Muscle of back (tissue), 13 donors: Measurements from ENCODE around the gene COPS6. TPM values are rescaled to one million over a fixed set of nuclear protein-coding genes. Genes with fewer than 3 reads are reported as not detected.

Source experiments
- DNase-seq, 3 donors: peaks; one replicate each; pipeline versions ENCODE4 v3.0.0 to v3.0.0-alpha.2; 2013
- long read RNA-seq, 9 donors: transcript quantifications; one replicate each; lab custom pipeline, GENCODE V29; 2026
- polyA plus RNA-seq, 10 donors: library from polyadenylated mRNA; unstranded; fragments of 120-200 nt; gene quantifications; one replicate each; pipeline ENCODE4 v1.2.1, GENCODE V29; 2013; ENCODE audit not compliant: insufficient read length in 10 of 10

COPS6 gene
- polyA plus RNA-seq: 100 to 1,000 TPM in 2 of 10 donors, 10 to 100 TPM in 8; 83.6 to 105 (median 86.3) TPM
- long read RNA-seq, donor 1, transcript COPS6-201 (10 exons, 1,432 nt): major isoform, 39 of 55 reads
- long read RNA-seq, donor 1, partial matches to known transcripts: 13 of 55 reads
- long read RNA-seq, donor 1, other reads (novel, unspliced or antisense): 0 of 55 reads
- long read RNA-seq, donor 2, transcript COPS6-201 (10 exons, 1,432 nt): major isoform, 33 of 46 reads
- long read RNA-seq, donor 2, partial matches to known transcripts: 7 of 46 reads
- long read RNA-seq, donor 2, other reads (novel, unspliced or antisense): 0 of 46 reads
- long read RNA-seq, donor 3: 0 reads
- long read RNA-seq, donor 4, transcript COPS6-201 (10 exons, 1,432 nt): major isoform, 32 of 36 reads
- long read RNA-seq, donor 4, partial matches to known transcripts: 0 of 36 reads
- long read RNA-seq, donor 4, other reads (novel, unspliced or antisense): 0 of 36 reads
- long read RNA-seq, donor 5, transcript COPS6-201 (10 exons, 1,432 nt): major isoform, 57 of 130 reads
- long read RNA-seq, donor 5, partial matches to known transcripts: 56 of 130 reads
- long read RNA-seq, donor 5, other reads (novel, unspliced or antisense): 8 of 130 reads
- long read RNA-seq, donor 6, transcript COPS6-201 (10 exons, 1,432 nt): major isoform, 55 of 79 reads
- long read RNA-seq, donor 6, partial matches to known transcripts: 16 of 79 reads
- long read RNA-seq, donor 6, other reads (novel, unspliced or antisense): 0 of 79 reads
- long read RNA-seq, donor 7, transcript COPS6-201 (10 exons, 1,432 nt): major isoform, 40 of 47 reads
- long read RNA-seq, donor 7, partial matches to known transcripts: 0 of 47 reads
- long read RNA-seq, donor 7, other reads (novel, unspliced or antisense): 0 of 47 reads
- long read RNA-seq, donor 8, transcript COPS6-201 (10 exons, 1,432 nt): major isoform, 30 of 49 reads
- long read RNA-seq, donor 8, partial matches to known transcripts: 14 of 49 reads
- long read RNA-seq, donor 8, other reads (novel, unspliced or antisense): 0 of 49 reads
- long read RNA-seq, donor 9, transcript COPS6-201 (10 exons, 1,432 nt): major isoform, 10 of 13 reads
- long read RNA-seq, donor 9, partial matches to known transcripts: 0 of 13 reads
- long read RNA-seq, donor 9, other reads (novel, unspliced or antisense): 0 of 13 reads

DNA sequence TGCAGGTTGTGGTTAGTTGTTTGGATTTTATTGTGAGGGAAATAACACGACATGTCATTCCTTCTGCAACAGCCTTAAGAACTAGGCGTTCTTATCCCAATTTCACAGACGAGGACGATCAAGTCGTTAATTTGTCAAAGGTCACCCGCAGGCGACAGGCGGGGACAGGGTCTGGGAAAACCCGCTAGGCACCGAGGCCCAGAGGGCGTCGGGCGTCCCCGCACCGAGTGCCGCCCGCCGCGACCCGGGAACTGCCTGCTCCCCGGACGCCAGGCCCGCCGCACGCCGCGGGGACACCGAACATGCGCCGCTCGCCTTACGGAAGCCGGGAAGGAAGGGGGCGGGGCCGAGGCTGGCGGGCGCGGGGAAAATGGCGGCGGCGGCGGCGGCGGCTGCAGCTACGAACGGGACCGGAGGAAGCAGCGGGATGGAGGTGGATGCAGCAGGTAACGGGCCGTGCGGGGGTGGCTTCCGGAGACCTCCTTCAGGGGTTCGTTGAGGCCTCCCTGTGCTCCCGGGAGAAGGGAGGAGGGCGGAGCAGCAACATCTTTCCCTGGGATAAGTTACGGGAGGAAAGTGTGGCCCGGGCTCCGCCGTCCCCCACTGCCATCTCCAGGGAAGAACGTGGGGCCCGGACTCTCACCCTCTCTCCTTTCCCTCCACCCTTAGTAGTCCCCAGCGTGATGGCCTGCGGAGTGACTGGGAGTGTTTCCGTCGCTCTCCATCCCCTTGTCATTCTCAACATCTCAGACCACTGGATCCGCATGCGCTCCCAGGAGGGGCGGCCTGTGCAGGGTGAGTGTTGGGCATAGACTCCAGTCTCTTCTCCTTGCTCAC lies at the start of gene COPS6:
Gene COPS6 (plus strand): TSS at position 349 of the 837 bp plus-strand sequence. CDS start 22 bp downstream, at position 371.
- peak; percentile 78 to 94 (median 85) for DNase-seq

DNA sequence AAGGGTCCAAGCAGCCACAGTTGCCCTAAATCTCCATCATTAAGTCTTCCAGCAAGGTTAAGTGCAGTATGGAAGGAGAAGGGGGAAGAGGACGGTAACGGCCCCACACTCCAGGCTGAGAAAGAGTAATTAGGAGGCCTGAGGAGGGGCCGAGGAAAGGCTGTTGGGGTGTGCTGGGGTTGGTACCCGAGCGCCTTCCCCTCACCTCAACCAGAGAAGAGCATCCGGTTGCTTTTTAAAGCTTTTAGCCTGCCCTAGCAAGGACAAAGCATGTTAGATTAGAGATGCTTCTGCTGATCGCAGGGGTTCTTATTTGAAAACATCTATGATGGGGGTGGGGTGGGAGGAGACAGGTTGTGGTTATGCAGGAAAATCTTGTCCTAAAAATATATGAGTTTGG lies 48.2 kb upstream of the COPS6 start:
- DNase-seq: no peak

DNA sequence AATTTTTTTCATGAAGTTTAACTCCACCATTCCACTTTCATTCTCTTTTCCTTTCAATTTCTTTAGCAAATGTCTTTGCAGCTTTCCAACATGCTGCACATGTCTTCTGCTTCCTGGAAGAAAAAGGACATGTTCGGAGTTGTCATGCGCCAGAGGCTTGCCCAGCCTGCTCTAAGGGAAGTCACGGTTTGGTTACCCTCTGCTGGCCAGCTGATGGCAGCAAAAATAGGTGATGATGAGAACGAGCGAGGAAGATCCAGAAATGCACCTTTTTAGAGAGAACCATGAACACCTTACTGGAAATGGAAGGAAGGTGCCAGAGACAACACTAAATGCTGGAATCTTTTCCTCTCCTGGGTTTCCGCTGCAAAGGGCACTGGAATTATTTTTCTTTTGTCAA lies 44.1 kb upstream of the COPS6 start:
- no peak for DNase-seq

DNA sequence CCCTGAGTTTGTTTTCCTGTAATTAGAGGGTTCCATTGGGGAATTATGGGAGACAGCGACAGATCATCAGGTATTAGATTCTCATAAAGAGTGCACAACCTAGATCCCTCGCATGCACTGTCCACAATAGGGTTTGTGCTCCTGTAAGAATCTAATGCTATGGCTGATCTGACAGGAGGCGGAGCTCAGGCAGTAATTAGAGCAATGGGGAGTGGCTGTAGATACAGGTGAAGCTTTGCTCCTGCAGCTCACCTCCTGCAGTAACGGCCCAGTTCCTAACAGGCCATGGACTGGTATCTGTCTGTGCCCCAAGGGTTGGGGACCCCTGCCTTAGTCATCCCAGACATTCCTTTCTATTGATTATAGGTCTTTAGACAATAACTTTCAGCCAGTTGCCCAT lies 40.1 kb upstream of the COPS6 start:
- DNase-seq: no peak

DNA sequence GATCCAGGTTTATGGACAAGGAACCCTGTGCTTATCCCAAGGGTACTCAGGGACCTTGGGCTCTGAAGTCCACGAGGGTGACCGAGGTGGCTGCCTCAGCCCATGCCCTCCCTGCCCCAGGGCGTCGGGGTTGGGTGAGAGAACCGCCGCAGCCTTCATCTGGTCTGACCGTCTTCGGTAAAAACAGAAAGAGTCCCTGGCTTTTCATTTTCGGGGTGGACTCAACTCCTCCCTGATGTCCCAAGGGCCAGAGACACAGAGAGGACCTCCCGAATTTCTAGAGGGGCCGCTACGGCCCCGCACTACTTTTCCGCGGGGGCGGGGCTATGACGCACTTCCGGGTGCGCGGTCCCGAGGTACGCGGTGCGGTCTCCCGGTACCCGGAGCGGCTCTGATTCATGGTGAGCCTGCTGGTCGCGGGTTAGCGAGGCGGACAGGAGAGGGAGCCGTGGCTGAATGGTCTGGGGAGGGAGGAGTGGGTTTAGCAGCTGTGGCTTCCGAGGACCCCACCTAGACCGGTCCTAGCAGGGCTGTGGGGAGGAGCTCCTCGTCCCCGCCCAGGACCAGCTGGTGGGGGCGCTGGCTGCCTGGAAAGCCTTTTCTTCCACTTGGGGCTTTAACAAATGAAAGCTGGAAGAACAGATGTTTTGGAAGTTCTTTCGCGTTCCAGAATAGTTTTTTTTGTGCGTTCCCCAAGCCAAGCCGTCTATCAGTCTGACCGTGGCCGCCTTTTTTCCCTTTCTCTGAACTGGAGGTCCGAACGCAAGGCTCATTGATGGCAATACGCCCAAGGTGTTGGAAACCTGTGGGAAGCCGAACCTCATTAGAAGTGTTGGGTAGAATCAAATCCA lies 39.1 kb upstream of the COPS6 start, which contains the start of gene ZSCAN21:
Gene ZSCAN21 (plus strand): TSS at position 334 of the 851 bp plus-strand sequence. CDS start 7,233 bp downstream, outside the sequence.
- peak; percentile 86 to 97 (median 94) for DNase-seq

DNA sequence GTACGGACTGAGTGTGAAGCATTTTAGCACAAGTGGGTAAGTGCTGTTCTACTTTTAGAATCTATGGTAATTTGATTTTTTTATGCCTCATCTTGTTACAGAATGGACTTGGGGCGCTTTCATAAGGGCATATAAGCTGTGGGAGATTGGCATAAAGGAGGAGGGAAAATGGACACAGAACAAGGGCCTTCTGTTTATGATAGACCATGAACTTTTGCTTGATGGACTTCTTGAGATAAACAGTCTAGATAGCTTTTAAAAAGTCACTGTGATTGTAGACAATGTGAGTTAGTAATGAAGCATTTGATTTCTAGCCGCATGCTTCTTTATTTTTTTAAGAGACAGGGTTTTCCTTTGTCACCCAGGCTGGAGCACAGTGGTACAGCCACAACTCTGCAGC lies 37.2 kb upstream of the COPS6 start:
- DNase-seq: no peak

DNA sequence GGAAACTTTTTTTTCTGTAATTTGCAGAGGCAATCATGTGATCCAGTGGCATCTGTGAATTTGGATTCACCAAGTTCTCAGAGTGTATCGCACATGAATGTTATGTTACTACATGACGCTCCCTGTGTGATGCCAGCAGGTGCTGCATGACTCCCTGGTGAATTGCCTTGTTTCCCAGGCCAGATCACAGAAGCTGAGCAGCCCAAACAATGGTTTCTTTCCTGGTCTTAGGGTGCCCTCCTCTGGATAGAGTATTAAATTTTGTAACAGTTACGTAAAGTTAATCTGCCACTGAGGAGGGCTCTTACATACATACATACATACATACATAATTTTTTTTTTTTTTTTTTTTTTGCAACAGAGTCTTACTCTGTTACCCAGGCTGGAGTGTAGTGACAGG lies 35.6 kb upstream of the COPS6 start:
- peak; percentile 58 to 73 (median 63) for DNase-seq

DNA sequence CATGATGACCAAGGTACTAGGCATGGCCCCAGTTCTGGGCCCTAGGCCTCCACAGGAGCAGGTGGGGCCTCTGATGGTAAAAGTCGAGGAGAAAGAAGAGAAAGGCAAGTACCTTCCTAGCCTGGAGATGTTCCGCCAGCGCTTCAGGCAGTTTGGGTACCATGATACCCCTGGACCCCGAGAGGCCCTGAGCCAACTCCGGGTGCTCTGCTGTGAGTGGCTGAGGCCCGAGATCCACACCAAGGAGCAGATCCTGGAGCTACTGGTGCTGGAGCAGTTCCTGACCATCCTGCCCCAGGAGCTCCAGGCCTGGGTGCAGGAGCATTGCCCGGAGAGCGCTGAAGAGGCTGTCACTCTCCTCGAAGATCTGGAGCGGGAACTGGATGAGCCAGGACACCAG lies 31.8 kb upstream of the COPS6 start:
- DNase-seq: no peak

DNA sequence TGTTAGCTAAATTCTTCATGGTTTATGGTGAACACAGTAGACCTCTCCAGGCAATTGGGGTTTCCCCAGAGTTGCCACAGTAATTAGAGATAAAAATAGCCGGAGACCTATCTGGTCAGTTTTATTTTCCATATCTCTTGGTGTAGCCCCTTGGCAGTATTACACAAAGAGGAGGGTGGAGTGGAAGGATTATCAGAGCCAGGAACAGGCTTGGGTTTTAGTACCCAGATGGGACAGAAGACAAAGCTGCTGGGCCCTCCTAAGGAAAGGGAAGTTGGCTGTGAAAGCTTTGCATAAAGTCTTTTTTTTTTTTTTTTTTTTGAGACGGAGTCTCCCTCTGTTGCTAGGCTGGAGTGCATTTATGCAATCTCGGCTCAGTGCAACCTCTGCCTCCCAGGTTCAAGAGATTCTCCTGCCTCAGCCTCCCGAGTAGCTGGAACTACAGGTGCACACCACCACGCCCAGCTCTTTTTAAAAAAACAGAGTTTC lies 29.5 kb upstream of the COPS6 start:
- no peak for DNase-seq

DNA sequence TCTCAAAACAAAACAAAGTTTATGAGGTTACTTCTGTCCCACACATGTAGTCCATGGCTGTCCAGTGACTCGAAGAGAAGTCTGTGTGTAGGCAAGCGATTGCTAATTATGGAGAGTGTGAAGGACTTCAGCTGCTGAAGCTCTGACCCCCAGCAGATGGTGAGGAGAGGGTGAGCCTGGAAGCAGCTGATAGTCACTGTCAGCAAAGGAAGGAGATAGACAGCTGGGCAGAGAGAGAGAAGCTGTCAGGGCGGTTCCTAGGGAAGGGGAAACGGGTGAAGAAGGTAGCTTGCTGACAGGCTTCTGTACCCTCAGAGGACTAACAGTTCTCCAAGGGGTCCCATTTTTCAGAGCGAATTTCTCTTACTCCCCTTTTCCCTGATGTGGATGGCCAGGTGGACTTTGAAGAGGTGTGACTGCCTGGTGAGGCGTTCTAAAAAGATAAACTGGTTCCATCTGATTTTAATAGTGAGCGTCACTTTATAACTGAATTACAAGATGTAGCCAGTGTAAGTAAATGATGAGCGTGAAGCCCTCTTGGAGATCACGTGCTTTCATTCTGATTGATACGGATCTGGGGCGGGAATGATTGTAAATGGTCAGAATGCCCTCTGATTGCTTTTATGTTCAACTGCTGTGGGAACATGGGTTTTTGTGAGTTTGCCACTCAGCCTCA lies 27.1 kb upstream of the COPS6 start:
- peak in 2 of 3 donors; percentile 14 to 38 for DNase-seq

DNA sequence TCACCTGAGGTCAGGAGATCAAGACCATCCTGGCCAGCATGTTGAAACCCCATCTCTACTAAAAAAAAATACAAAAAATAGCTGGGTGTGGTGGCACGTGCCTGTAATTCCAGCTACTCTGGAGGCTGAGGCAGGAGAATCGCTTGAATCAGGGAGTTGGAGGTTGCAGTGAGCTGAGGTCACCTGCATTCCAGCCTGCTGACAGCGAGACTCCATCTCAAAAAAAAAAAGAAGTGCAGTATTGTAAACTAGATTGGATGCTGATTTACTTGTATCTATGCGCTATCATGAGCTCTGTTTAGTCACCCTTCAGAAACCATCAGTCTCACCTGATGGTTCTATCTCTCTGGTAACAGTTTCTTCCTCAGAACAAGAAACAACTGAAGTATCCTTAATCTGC lies 25.4 kb upstream of the COPS6 start:
- no peak for DNase-seq

DNA sequence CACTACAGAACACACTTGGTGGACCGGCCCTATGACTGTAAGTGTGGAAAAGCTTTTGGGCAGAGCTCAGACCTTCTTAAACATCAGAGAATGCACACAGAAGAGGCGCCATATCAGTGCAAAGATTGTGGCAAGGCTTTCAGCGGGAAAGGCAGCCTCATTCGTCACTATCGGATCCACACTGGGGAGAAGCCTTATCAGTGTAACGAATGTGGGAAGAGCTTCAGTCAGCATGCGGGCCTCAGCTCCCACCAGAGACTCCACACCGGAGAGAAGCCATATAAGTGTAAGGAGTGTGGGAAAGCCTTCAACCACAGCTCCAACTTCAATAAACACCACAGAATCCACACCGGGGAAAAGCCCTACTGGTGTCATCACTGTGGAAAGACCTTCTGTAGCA lies 24.6 kb upstream of the COPS6 start:
- DNase-seq: no peak

DNA sequence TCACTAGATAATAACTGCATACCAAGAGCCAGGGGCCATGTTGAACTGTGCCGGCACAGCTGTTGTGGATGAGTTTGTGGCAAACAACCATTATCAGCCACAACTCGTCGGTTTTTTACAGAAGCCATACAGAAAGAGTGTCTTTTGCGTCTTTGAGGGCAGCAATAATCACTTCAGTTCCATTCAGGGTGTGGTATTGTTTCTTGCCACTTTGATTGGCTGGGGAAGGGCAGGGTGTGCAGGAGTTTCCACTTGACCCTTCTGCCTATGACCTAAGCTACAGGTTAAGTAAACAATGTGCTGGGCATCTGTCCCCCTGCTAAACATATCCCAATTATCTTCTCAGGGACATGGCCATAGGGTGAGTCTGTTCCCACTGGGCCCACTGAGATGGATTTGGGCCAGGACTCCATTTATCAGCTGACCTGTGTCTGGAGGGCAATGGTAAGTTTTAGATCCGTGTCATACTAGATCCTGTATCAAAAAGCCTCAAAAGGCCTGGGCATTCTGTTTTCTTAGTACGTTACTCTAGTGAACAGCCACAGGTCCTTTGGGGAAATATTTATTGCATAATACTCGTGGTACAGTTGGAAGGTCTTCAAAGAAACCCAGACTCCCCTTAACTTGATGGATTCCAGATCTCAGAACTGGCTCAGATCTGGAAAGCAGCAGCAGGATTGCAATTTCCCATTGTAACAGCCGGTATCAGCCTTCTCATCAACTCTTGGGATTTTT lies 23.1 kb upstream of the COPS6 start:
- peak in 1 of 3 donors; percentile 36 for DNase-seq

DNA sequence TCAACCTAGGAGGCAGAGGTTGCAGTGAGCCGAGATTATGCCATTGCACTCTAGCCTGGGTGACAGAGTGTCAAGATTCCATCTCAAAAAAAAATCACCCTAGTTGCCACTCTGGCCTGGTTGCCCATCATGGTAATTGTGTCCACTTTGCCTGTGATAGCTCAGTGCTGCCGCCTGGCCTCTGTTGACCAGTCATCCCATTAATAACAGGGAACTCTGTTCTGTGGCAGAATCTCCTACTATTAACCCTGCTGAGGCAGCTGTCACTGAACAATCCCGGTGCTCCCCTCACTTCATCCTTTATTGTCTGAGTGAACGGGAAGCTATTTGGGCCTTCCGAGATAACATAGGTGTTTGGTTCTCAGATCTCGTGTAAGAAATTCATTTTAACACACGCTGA lies 21.8 kb upstream of the COPS6 start:
- no peak for DNase-seq

DNA sequence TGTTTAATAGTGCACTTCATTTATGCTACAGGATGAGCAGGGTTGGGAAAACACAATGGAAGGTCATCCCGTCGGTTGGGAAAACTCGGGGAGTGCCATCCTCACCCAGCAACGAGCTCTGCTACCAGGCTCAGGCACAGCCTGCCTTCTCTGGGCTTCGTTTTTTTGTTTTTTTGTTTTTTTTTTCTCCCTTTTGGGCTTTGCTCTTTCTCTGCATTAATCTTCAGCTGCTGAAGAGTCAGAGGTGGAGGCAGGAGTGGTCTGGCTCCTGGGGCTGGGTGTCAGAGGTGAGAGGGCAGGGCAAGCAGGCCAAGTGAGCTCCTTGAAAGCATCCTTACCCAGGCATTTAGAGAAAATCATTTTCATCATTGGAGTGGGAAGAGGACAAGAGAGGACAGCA lies 18.8 kb upstream of the COPS6 start:
- DNase-seq: no peak

DNA sequence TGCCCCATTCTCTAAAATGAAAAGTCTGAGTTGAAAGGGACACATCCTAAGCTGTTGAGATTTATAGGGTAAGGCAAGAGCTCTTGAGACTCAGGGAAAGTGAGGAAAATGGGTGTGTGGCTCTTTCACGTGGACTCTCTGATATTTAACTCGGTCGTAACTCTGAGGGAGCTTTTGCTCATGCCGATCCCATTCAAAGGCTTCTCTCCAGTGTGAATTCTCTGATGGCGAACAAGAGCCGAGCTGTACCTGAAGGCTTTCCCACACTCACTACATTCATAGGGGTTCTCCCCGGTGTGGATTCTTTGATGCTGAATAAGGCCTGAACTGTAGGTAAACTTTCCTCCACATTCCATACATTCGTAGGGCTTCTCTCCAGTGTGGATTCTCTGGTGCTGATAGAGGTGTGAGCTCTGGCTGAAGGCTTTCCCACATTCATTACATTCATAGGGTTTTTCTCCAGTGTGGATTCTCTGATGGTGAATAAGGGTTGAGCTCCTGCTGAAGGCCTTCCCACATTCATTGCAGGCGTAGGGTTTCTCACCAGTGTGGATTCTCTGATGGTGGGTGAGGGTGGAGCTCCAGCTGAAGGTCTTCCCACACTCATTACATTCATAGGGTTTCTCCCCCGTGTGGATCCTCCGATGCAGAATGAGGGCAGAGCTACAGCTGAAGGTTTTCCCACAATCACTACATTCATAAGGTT lies 17.6 kb upstream of the COPS6 start:
- DNase-seq: no peak

DNA sequence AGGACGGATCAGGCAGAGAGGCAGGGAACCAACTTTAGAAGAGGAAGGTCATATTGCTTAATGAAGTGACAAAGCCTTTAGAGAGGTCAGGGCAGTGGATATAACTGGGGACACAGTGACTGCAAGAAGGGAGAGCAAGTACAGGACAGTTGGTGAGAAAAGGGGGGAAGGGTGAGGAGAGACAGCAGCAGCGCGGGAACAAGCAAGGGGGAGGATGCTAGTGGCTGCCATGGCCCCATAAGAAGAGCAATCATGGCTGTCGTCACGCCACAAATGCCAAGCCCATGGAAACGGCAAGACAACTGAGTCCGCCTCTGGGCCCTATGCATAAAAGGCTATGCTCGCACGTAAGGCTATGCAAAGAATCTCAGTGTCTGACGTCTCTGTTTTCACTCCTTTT lies 16.3 kb upstream of the COPS6 start:
- no peak for DNase-seq

DNA sequence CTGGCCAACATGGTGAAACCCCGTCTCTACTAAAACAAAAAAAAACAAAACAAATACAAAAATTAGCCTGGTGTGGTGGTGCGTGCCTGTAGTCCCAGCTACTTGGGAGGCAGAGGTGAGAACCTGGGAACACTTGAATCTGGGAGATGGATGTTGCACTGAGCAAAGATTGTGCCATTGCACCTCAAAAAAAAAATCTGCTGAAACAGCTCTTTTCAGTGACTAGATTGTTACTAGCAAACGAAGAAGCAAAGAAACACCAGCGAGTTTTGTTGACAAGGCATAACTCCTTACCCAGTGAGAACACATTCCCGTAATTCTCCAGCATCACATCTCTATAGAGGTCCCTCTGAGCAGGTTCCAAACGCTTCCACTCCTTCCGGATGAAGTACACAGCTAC lies 13.9 kb upstream of the COPS6 start:
- no peak for DNase-seq
